Measurements from ENCODE around the gene CHRDL2.

- TF ChIP-seq CTCF (IDR thresholded peaks at IDR 0.05) (no peak), POLR2A (IDR thresholded peaks at IDR 0.05) (no peak)
These were observed 83.4 kb downstream of the CHRDL2 start for GRCh38 chr11:74647831-74648230.
